Thyroid gland (tissue), 4 donors: ENCODE measurements around the gene GRM7.

Source experiments
- CTCF ChIP-seq, 6 experiments: fragments of 200-600 bp in 3 of 6; fragments of 450-650 bp in 3 of 6; sonication (generic) in 3 of 6; IDR thresholded peaks; one replicate each; pipeline ENCODE4 v1.5.1; 2016 to 2019; ENCODE audit warnings: antibody characterized with exemption in 6 of 6, mild to moderate bottlenecking in 2 of 6, inconsistent platforms in 1 of 6, moderate library complexity in 1 of 6
- POLR2A ChIP-seq, 2 donors: fragments of 450-650 bp; IDR thresholded peaks; one replicate each; pipeline ENCODE4 v1.6.1; 2017; ENCODE audit warnings: antibody characterized with exemption in 2 of 2, mild to moderate bottlenecking in 2 of 2, moderate library complexity in 1 of 2

- TF ChIP-seq CTCF (IDR thresholded peaks at IDR 0.05): no peak
- no peak for TF ChIP-seq POLR2A (IDR thresholded peaks at IDR 0.05)
Observed at GRCh38 chr3:7444886-7445285, 584.0 kb downstream of the GRM7 start.
